ENCODE measurements around the gene KIAA0040. TPM values are rescaled to one million over a fixed set of nuclear protein-coding genes. Genes with fewer than 3 reads are reported as not detected.
A peak's percentile ranks its signal among the peaks of the same experiment; 100 is the strongest.

Gene KIAA0040
- total and polyA plus RNA-seq, 4 experiments from 2014 or later, result 28.7 to 53.8 (median 34.9) TPM

DNA sequence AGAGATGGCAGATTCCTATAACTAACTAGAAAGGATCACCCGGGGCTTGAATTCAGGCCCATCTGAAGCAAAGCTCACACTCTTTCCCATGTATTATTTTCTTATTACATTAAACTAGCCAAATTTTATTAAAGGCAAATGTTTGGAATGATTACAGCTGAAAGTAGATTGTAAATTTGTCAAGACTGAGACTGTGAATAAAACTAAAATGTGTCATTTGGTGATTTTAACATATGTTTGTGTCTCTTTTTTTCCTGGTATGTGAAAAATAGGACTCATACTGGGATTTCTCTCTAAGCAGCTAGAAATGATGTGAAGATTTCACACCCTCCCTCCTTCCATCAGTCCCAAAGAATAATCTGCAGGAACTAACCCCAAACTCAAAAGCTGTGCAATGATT is 19.1 kb upstream of the KIAA0040 start:
- no peaks in the 10 kb centered on the region for H3K27me3 ChIP-seq (ENCODE audit: insufficient read depth, low read length)
- H3K27ac Mint-ChIP-seq, result peak overlapping the region in 6 of 7 donors; percentile 29 to 90 (median 66)
- H3K4me3 Mint-ChIP-seq, result peak overlapping the region in 7 of 8 donors; percentile 1 to 89 (median 59)
- DNase-seq, result no peak
- H3K36me3 ChIP-seq (ENCODE audit: insufficient read depth, low read length), result no peaks in the 10 kb centered on the region
- H3K27ac ChIP-seq (ENCODE audit: low read depth, low read length), result no peak overlapping the region
- H3K9me3 Mint-ChIP-seq, result no peaks in the 10 kb centered on the region
- peaks cover 57 to 72% (median 64%) of the 10 kb centered on the region in 4 donors for H3K4me1 Mint-ChIP-seq
- H3K9me3 ChIP-seq (ENCODE audit: control insufficient read depth in 1 of 2, low read length in 2 of 2), result no peaks in the 10 kb centered on the region
- CTCF ChIA-PET (ENCODE audit: partially characterized antibody), result interaction anchor here (1.2 to 5.6 kb wide), 5 partner anchors 20 to 107 kb away, joined by 3 to 50 read pairs (median 31); no protein-coding TSS in a partner anchor
- H3K36me3 Mint-ChIP-seq, result no peaks in the 10 kb centered on the region
- H3K4me3 ChIP-seq (ENCODE audit: low read length in 2 of 2), result no peak overlapping the region
- peaks cover 68% of the 10 kb centered on the region for H3K4me1 ChIP-seq (ENCODE audit: insufficient read depth, low read length)
- intact Hi-C loops (cut with micrococcal nuclease), result no loop called here
- POLR2A ChIA-PET (ENCODE audit: partially characterized antibody), result interaction anchor here (0.7 to 7.2 kb wide), 3 partner anchors 23 to 243 kb away, joined by 3 to 112 read pairs (median 4); partner anchors contain the start of gene MRPS14
- no peaks in the 10 kb centered on the region for H3K27me3 Mint-ChIP-seq

DNA sequence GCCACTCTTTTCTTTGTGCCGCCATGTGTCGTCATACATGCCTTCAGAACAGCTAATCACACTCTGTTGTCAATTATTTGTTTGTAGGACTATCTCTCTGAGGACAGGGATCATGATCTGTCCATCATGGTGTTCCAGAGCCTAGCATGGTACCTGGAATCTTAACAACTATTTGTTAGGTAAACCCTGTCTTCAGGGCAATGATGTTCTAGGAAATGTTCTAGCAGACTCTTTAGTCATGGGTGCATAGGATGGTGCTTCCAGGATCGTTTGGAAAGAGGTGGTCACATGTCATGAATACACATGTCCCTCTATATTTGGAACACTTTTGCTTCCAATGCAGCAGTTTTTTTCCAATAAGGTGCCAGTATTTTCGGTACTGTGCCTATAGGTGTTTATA is 18.2 kb upstream of the KIAA0040 start:
- Mint-ChIP-seq H3K4me3 (peak overlapping the region in 5 of 8 donors; percentile 2 to 93 (median 89)), H3K27me3 (no peaks in the 10 kb centered on the region)

DNA sequence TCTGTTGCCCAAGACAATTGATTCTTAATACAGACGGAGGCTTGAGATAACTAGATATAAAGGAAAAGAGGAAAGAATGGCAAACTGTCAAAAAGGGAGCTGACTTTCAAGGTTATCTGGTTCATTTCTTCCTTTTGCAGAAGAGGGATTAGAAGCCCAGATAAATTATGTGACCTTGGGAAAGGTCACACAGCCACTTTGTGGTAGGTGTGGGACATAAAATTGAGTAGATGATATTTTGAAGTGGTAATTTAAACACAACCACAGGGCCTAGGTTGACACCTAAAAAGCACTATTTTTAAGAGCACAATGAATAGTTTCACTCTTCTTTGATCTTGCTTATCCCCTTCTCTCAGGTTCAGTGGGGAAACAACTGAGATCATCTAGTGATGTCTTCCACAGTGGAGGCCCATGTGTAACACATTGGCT is 16.9 kb upstream of the KIAA0040 start:
- ChIA-PET POLR2A (ENCODE audit: partially characterized antibody) (interaction anchor here (0.7 to 7.2 kb wide), 10 partner anchors 10 to 186 kb away, joined by 3 to 112 read pairs (median 6); partner anchors contain the start of gene MRPS14), CTCF (ENCODE audit: partially characterized antibody) (interaction anchor here (0.8 to 7.0 kb wide), 8 partner anchors 9 to 109 kb away, joined by 3 to 58 read pairs (median 24); no protein-coding TSS in a partner anchor)
- peak in 2 of 5 donors; percentile 41 to 54 for DNase-seq
- Mint-ChIP-seq H3K36me3 (no peaks in the 10 kb centered on the region), H3K4me1 (peaks cover 59 to 83% (median 68%) of the 10 kb centered on the region in 4 donors), H3K4me3 (peak overlapping the region; percentile 80 to 93 (median 90)), H3K27ac (peak overlapping the region; percentile 90 to 98 (median 96)), H3K9me3 (no peaks in the 10 kb centered on the region), H3K27me3 (no peaks in the 10 kb centered on the region)
- H3K4me1 ChIP-seq (ENCODE audit: insufficient read depth, low read length), result peaks cover 73% of the 10 kb centered on the region
- H3K36me3 ChIP-seq (ENCODE audit: insufficient read depth, low read length), result no peaks in the 10 kb centered on the region
- no peaks in the 10 kb centered on the region for H3K27me3 ChIP-seq (ENCODE audit: insufficient read depth, low read length)
- intact Hi-C loops (cut with micrococcal nuclease), result loop anchor here (1.0 to 10.0 kb wide), 7 partner anchors 12 to 995 kb away; partner anchors contain the start of gene COP1
- H3K27ac ChIP-seq (ENCODE audit: low read depth, low read length), result peak overlapping the region; percentile 55
- H3K4me3 ChIP-seq (ENCODE audit: low read length in 2 of 2), result peak overlapping the region in 1 of 2 donors; percentile 8
- no peaks in the 10 kb centered on the region for H3K9me3 ChIP-seq (ENCODE audit: control insufficient read depth in 1 of 2, low read length in 2 of 2)

More for the DNA sequence above, 18.2 kb upstream of the KIAA0040 start:
- H3K9me3 ChIP-seq (ENCODE audit: control insufficient read depth in 1 of 2, low read length in 2 of 2), result no peaks in the 10 kb centered on the region
- H3K4me1 Mint-ChIP-seq, result peaks cover 59 to 78% (median 67%) of the 10 kb centered on the region in 4 donors
- H3K27ac ChIP-seq (ENCODE audit: low read depth, low read length), result peak overlapping the region; percentile 1
- ChIA-PET POLR2A (ENCODE audit: partially characterized antibody) (interaction anchor here (0.9 to 7.2 kb wide), 3 partner anchors 22 to 50 kb away, joined by 3 to 112 read pairs (median 6); no protein-coding TSS in a partner anchor), CTCF (ENCODE audit: partially characterized antibody) (interaction anchor here (1.0 to 7.0 kb wide), 6 partner anchors 21 to 108 kb away, joined by 3 to 58 read pairs (median 34); no protein-coding TSS in a partner anchor)
- H3K36me3 Mint-ChIP-seq, result no peaks in the 10 kb centered on the region
- no peaks in the 10 kb centered on the region for H3K27me3 ChIP-seq (ENCODE audit: insufficient read depth, low read length)
- peaks cover 73% of the 10 kb centered on the region for H3K4me1 ChIP-seq (ENCODE audit: insufficient read depth, low read length)
- H3K27ac Mint-ChIP-seq, result peak overlapping the region; percentile 74 to 98 (median 96)
- H3K4me3 ChIP-seq (ENCODE audit: low read length in 2 of 2), result no peak overlapping the region
- no peaks in the 10 kb centered on the region for H3K9me3 Mint-ChIP-seq
- intact Hi-C loops (cut with micrococcal nuclease), result no loop called here
- no peaks in the 10 kb centered on the region for H3K36me3 ChIP-seq (ENCODE audit: insufficient read depth, low read length)
- DNase-seq, result no peak

DNA sequence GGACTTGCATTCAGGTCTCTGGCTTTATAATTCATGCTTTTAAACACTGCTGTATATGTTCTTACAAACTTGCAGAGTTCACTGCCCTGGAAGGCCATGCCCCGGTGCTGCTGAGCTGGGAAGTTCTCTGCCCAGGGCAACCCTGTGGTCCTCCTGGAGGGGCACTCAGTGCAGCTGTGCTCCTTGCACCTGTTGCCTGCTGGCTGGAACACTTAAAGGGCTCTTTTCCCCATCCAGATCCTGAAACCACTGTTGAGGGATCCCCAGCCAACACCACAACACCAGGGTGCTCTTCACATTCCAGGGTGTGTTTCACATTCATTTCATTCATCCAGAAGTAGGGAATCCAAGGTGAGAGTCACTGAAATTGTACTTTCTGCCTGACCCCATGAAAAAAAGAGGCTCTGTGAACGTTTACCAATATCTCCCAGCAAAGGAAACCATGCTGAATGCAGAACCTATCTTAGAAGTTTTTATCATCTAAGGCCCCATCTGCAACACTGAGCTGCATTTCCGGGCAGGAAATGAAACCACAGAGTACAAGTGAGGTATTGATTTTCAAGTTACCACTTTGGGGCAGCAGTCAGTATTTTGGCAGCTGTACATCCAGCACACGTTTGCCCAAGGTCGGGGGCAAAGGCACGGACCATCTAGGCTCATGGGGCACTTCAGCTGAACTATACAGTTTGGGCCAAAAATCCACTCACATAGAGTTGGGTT is 16.4 kb upstream of the KIAA0040 start:
- Histone ChIP-seq H3K4me3 (ENCODE audit: low read length in 2 of 2) (peak overlapping the region in 1 of 2 donors; percentile 8), H3K9me3 (ENCODE audit: control insufficient read depth in 1 of 2, low read length in 2 of 2) (no peaks in the 10 kb centered on the region), H3K4me1 (ENCODE audit: insufficient read depth, low read length) (peaks cover 73% of the 10 kb centered on the region), H3K27me3 (ENCODE audit: insufficient read depth, low read length) (no peaks in the 10 kb centered on the region), H3K27ac (ENCODE audit: low read depth, low read length) (peak overlapping the region; percentile 55), H3K36me3 (ENCODE audit: insufficient read depth, low read length) (no peaks in the 10 kb centered on the region)
- H3K4me3 Mint-ChIP-seq, result peak overlapping the region; percentile 80 to 93 (median 90)
- no peaks in the 10 kb centered on the region for H3K36me3 Mint-ChIP-seq
- no peaks in the 10 kb centered on the region for H3K9me3 Mint-ChIP-seq
- H3K27me3 Mint-ChIP-seq, result no peaks in the 10 kb centered on the region
- ChIA-PET POLR2A (ENCODE audit: partially characterized antibody) (interaction anchor here (0.7 to 7.2 kb wide), 10 partner anchors 9 to 186 kb away, joined by 3 to 112 read pairs (median 6); partner anchors contain the start of gene MRPS14), CTCF (ENCODE audit: partially characterized antibody) (interaction anchor here (0.8 to 7.0 kb wide), 9 partner anchors 9 to 109 kb away, joined by 3 to 58 read pairs (median 16); no protein-coding TSS in a partner anchor)
- peak overlapping the region; percentile 90 to 98 (median 96) for H3K27ac Mint-ChIP-seq
- intact Hi-C loops (cut with micrococcal nuclease), result loop anchor here (1.0 to 10.0 kb wide), 7 partner anchors 12 to 996 kb away; partner anchors contain the start of gene COP1
- H3K4me1 Mint-ChIP-seq, result peaks cover 59 to 84% (median 71%) of the 10 kb centered on the region in 4 donors
- peak; percentile 76 to 83 (median 80) for DNase-seq

DNA sequence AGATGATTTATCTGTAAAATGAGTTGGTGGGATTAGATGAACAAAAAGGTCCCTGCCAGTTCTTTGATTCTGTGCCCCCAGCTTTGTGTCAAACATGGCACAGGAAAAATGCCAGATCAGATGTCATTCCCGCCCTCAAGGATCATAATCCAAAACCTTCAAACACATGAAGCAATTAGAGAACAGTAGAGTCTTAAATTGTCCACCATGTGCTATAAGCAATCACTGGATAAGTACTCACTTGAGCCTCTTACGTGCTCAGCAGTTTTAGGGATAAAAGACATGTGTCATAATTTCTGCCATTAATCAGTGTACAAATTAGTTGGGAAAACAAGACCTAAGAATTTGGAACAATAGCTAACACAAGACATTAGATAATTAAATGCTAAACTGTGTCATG is 15.4 kb upstream of the KIAA0040 start:
- H3K4me3 Mint-ChIP-seq, result peak overlapping the region in 1 of 8 donors; percentile 41
- Histone ChIP-seq H3K36me3 (ENCODE audit: insufficient read depth, low read length) (no peaks in the 10 kb centered on the region), H3K9me3 (ENCODE audit: control insufficient read depth in 1 of 2, low read length in 2 of 2) (no peaks in the 10 kb centered on the region), H3K27me3 (ENCODE audit: insufficient read depth, low read length) (no peaks in the 10 kb centered on the region), H3K4me1 (ENCODE audit: insufficient read depth, low read length) (peaks cover 67% of the 10 kb centered on the region), H3K27ac (ENCODE audit: low read depth, low read length) (no peak overlapping the region), H3K4me3 (ENCODE audit: low read length in 2 of 2) (no peak overlapping the region)
- CTCF ChIA-PET (ENCODE audit: partially characterized antibody), result interaction anchor here (1.4 to 7.0 kb wide), 8 partner anchors 8 to 110 kb away, joined by 3 to 58 read pairs (median 24); no protein-coding TSS in a partner anchor
- DNase-seq, result no peak
- no peaks in the 10 kb centered on the region for H3K27me3 Mint-ChIP-seq
- peak overlapping the region in 3 of 7 donors; percentile 46 to 77 (median 56) for H3K27ac Mint-ChIP-seq
- POLR2A ChIA-PET (ENCODE audit: partially characterized antibody), result interaction anchor here (1.0 to 7.2 kb wide), 4 partner anchors 12 to 185 kb away, joined by 3 to 112 read pairs (median 12); partner anchors contain the start of gene MRPS14
- H3K9me3 Mint-ChIP-seq, result no peaks in the 10 kb centered on the region
- peaks cover 53 to 79% (median 63%) of the 10 kb centered on the region in 4 donors for H3K4me1 Mint-ChIP-seq
- intact Hi-C loops (cut with micrococcal nuclease), result loop anchor here (5.0 to 10.0 kb wide), 2 partner anchors 36 to 997 kb away; partner anchors contain the start of gene COP1
- H3K36me3 Mint-ChIP-seq, result no peaks in the 10 kb centered on the region

DNA sequence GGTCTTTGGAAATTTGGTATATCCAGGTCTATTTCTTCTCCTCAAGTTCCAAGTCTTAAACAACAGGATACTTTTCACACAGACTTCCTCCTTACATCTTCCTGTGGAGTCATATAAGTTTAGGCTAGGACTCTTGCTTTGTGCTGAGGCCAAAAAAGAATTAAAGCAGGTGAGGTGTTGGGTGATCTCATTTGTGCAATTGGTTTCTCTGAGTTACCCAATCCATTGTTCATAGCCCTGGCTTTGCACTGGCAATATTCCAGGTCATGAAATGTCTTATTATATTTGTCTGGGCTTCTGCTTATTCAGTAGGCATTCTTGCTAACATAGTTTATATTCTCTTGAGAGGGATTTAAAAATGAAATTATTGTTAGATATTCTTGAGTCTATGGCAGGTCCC is 14.1 kb upstream of the KIAA0040 start:
- H3K27ac ChIP-seq (ENCODE audit: low read depth, low read length), result no peak overlapping the region
- H3K36me3 ChIP-seq (ENCODE audit: insufficient read depth, low read length), result no peaks in the 10 kb centered on the region
- Mint-ChIP-seq H3K4me3 (no peak overlapping the region), H3K27ac (no peak overlapping the region), H3K4me1 (peaks cover 42 to 66% (median 51%) of the 10 kb centered on the region in 4 donors), H3K9me3 (no peaks in the 10 kb centered on the region), H3K36me3 (no peaks in the 10 kb centered on the region), H3K27me3 (no peaks in the 10 kb centered on the region)
- POLR2A ChIA-PET (ENCODE audit: partially characterized antibody), result interaction anchor here (1.0 to 7.2 kb wide), 2 partner anchors 10 to 18 kb away, joined by 3 to 112 read pairs; no protein-coding TSS in a partner anchor
- no peak for DNase-seq
- no peak overlapping the region for H3K4me3 ChIP-seq (ENCODE audit: low read length in 2 of 2)
- peaks cover 54% of the 10 kb centered on the region for H3K4me1 ChIP-seq (ENCODE audit: insufficient read depth, low read length)
- no peaks in the 10 kb centered on the region for H3K9me3 ChIP-seq (ENCODE audit: control insufficient read depth in 1 of 2, low read length in 2 of 2)
- H3K27me3 ChIP-seq (ENCODE audit: insufficient read depth, low read length), result no peaks in the 10 kb centered on the region
- CTCF ChIA-PET (ENCODE audit: partially characterized antibody), result interaction anchor here (1.3 to 7.0 kb wide), 3 partner anchors 17 to 113 kb away, joined by 3 to 58 read pairs (median 31); no protein-coding TSS in a partner anchor
- intact Hi-C loops (cut with micrococcal nuclease), result loop anchor here (5.0 to 10.0 kb wide), 2 partner anchors 34 to 998 kb away; partner anchors contain the start of gene COP1

Data from CD4-positive, alpha-beta memory T cell (primary cell).